Astrocyte of the cerebellum (primary cell): ENCODE data around the gene ZNF280B.

Experiments used
- DNase-seq: peaks from one replicate; pipeline ENCODE4 v3.0.0-alpha.2; 2011; ENCODE audit warnings: low read depth
- H3K4me3 ChIP-seq: 2 replicates; pipeline ENCODE4 v1.5.1; 2011; ENCODE audit warnings: mild to moderate bottlenecking, low read depth, low read length, moderate library complexity
- CTCF ChIP-seq: IDR thresholded peaks from 2 replicates; pipeline ENCODE4 v1.5.1; 2012; ENCODE audit warnings: low read length, low read depth, moderate library complexity, mild to moderate bottlenecking; ENCODE audit errors: missing control alignments
- in situ Hi-C: cut with HindIII; loops from 2 replicates; pipeline ENCODE4 v1.10.0; 2017; ENCODE audit warnings: low sequenced_read_pairs

Gene ZNF280B

GRCh38 chr22:22553735-22554586 lies 45.4 kb upstream of the ZNF280B start:
- no peak for TF ChIP-seq CTCF
- DNase-seq, result no peak
- in situ Hi-C loops, result no loop called here
- H3K4me3 ChIP-seq, result no peak overlapping the region

- TF ChIP-seq CTCF, result no peak
- no peak for DNase-seq
- no peak overlapping the region for H3K4me3 ChIP-seq
- in situ Hi-C loops, result no loop called here
These were observed 44.6 kb upstream of the ZNF280B start for GRCh38 chr22:22553141-22553540.

GRCh38 chr22:22552630-22553029 lies 44.1 kb upstream of the ZNF280B start:
- no peak overlapping the region for H3K4me3 ChIP-seq
- DNase-seq, result no peak
- no peak for TF ChIP-seq CTCF
- in situ Hi-C loops, result no loop called here

GRCh38 chr22:22550789-22551434 lies 42.4 kb upstream of the ZNF280B start:
- in situ Hi-C loops, result no loop called here
- no peak for DNase-seq
- no peak overlapping the region for H3K4me3 ChIP-seq
- no peak for TF ChIP-seq CTCF

DNA sequence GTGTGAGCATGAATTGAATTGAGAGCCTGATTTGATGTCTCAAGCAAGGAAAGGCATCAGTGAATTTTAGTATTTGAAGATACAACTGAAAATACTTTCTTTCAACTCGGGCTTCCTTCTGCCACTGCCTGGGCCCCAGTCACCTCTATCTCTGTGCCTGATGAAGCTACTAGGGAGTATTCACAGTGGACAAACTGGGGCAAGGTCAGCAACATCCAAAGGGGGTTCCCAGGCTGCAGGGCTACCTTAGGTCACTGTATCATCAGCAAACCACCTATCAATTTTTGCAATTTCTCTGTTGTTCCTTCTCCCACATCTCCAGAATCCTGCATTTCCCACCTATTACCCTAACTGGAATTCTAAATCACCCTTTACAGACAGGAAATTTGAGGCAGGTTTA lies 40.4 kb upstream of the ZNF280B start:
- TF ChIP-seq CTCF, result no peak
- no peak overlapping the region for H3K4me3 ChIP-seq
- no peak for DNase-seq
- in situ Hi-C loops, result no loop called here

DNA sequence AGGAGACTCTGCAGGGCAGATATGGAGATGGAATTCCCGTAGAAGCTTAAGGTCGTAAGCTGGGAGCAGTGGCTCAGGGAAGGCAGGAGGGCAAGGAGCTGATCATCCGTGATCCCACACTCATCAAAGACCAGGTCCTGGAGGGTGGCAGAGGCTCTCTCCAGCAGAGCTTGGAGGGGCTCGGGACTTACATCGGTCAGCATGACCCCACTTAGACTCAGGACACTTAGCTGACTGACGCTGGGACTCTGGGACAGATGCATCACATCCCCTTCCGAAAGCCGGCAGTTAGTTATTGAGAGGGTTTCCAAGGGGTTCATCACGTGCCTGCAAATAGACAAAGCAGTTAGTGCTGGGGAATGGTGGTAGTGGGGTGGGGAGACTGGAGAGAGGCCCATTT lies 39.8 kb upstream of the ZNF280B start:
- DNase-seq, result no peak
- in situ Hi-C loops, result no loop called here
- no peak for TF ChIP-seq CTCF
- H3K4me3 ChIP-seq, result no peak overlapping the region
